Stimulated activated CD4-positive, alpha-beta T cell treated with anti-CD3 and anti-CD28 coated beads, Interleukin-2, amount 100 ng/mL, for 24 hours (primary cell): ENCODE measurements around the gene SCTR.

Experiments
- DNase-seq, 2 donors: peaks; one replicate each; pipeline ENCODE4 v3.0.0-alpha.2; 2020

SCTR gene

DNA sequence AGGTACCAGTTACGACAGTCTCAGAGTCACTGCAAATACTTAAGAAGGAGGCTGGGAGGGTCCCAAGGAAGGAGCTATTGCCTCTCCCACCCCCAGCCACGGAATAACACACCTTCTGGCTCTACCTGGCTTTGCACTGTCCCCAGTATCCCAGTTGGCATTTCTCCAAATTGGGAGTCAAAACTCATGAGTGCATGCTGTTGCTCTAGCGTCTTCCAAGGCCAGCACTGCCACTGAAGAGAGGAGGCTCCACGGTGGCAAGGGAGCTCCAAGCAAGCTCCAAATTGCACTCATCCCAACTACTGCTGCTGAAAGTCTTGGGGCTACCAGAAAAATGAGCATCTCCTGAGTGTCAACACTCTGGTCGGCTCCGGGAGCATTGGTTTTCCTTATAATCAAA, 1.6 kb downstream of the SCTR start:
- DNase-seq, result no peak

DNA sequence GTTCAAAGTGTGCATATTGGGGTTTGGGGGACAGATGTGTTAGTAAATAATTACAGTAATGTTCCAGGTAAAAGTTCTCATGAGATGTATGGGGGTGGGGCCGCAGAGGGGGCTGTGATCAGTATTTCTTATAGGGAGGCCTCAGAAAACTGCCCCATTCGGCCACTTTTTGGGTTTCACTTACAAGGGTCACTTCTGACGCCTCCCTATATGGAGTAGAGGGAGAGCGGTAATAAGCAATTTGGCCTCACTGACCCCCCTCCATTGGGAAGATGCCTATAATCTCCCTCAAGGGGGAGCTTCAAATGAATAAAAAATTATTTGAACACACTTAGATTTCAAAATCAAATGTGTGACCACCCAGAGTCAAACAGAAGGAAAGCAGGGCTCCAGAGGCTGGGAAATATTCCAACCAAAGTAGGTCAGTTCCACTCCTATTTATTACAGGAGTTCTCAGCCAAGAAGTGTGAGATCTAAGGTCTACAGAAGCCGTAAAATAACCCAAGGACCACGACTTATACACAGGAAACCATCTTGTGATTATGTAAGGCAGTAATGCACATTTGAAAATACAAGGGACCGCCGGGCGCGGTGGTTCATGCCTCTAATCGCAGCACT, 2.7 kb downstream of the SCTR start:
- no peak for DNase-seq

DNA sequence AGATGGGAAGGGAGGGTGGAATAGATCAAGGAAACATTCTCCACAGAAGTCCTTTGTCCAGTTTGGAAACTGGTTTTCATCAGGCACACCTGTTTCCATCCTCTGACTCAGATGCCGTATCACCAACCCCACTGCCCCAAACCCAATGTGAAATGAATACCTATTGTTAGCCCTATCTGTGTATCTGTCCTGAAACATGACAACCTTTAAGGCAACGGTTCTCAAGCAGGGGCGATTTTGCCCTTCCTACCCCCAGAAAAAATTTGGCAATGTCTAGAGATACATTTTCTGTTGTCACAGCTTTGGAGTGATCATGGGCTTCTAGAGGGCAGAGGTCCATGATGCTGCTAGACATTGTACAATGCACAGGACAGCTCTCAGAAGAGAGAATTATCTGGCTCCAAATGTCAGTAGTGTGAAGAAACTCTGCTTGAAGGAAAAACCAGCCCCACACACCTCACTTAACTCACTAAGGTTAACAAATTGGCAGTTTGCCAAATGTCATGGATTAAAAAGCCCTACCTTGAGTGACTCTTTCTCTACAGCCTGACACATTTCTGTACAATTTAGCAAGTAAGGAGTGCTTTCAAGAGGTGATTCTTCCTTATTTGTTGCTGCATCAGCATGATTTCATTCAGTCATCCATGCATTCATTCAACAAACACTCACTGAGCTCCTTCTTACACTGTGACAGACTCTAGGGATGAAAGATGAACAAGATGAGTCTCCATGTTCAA, 3.4 kb downstream of the SCTR start:
- no peak for DNase-seq

DNA sequence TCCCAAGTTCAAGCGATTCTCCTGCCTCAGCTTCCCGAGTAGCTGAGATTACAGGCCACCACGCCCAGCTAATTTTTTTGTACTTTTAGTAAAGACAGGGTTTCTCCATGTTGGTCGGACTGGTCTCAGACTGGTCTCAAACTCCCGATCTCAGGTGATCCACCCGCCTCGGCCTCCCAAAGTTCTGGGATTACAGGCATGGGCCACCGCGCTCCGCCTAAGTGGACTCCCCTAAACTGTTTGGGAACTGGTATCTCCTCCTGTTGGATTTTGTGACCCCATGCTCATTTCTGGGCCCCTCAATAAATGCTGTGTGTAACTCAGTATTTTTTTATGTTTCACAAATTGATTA, 5.2 kb downstream of the SCTR start:
- DNase-seq, result no peak

DNA sequence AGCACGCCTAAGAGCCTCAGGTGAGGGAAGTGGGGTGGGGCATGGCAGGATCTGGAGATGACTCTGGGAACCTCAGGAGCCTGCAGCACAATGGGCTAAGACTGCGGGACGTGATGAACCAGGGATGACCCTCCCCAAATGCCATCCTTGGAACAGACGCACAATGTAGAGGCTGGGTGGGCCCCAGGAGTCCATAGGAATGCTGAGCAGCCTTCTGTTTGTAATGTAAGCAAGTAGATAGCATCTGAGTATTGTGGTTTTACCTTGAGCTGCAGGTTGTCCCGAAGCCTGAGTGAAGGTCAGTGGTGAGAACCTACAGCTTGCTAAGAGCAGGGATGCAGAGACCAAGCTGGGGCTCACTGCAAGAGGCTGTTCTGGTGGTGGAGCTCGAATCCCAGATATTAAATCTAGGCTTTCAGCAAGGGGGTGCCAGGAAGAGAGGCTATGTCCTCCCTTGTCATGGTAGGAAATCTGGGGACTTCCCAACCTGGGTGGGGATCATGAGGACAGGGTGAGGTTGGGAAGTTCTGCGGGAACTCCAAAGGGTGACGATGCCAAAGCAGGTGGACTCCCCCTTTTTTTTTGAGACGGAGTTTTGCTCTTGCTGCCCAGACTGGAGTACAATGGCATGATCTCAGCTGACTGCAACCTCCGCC, 5.8 kb downstream of the SCTR start:
- no peak for DNase-seq

DNA sequence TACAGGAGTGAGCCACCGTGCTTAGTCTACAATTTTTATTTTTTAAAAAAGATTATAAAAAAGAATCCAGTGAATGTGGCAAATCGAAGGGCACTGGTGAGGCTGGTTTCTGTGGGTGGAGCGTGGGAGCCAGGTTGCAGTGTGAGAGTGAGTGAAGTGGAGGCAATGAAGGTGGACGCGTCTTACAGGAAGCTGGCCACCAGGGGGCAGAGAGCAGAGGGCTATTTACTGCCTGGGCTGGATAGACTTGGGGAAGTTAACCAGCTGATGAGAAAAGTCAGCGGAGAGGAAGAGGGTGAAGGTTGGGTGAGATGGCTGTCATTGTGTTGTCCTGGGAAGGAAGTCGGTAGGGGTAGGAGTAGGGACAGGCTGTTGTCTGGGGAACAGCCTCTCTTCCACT, 6.8 kb downstream of the SCTR start:
- DNase-seq, result peak; percentile 38 to 63

DNA sequence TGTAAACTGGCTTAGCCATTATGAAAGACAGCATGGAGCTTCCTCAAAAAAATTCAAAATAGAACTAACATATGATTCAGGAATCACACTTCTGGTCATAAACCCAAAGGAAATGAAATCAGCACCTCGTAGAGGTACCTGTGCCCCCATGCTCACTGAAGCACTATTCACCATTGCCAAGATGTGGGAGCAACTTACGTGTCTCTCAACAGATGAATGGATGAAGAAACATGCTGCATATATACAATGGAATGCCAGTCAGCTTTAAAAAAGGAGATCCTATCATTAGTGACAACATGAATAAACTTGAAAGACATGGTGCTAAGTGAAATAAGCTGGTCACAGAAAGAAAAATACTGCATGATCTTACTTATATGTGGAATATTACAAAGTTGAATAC, 8.2 kb downstream of the SCTR start:
- no peak for DNase-seq

DNA sequence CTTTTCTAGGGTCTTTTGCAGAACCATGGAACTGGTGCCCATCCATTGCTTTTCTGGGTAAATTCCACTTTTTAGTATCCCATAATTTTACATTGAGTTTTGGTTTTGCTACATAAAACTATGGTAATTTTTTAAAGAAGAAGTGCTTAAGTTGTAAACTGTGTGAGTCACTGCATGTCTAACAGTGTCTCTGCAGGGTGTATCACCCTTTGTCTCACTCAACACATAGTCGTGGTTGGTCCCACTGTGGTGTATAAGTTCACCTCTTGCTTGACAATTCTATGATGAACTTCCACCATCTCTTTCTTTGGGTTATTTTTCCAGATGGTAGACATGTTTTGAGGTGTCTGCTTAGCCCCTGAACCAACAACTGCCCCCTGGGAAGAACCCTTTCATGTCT, 10.5 kb downstream of the SCTR start:
- no peak for DNase-seq

DNA sequence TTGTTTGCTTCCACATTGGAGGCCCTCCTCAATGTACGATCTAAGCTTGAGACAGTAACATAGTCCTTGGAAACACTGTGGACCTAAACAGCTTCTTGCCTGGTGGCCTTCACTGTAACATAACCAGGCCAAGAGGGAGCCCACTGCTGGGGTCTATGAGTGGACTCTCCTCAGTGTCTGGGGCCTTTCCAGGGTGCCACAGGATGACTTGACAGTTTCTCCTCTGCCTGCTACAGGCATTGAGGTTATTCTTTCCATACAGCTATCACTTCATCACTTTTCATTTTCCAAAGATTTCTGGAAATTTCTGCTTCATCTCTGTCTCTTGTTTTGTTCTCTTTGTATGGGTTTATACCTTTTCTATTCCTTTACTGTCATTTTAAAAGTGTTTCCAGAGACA, 11.3 kb downstream of the SCTR start:
- DNase-seq, result no peak

DNA sequence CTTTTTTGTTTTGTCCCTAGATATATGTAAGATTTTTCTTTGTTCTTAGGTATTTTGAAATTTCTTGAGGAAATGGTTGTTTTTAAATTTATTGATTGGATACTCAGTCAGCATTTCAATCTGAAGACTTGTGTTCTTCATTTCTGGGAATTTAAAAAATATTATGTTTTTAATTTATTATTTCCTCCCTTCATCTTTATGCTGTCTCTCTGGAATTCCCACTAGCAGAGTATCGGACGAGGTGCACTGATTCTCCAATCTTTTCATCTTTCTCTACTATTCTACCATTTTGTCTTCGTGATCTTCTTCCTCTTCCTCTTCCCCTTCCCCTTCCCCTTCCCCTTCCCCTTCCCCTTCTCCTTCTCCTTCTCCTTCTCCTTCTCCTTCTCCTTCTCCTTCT, 12.3 kb downstream of the SCTR start:
- DNase-seq, result no peak

DNA sequence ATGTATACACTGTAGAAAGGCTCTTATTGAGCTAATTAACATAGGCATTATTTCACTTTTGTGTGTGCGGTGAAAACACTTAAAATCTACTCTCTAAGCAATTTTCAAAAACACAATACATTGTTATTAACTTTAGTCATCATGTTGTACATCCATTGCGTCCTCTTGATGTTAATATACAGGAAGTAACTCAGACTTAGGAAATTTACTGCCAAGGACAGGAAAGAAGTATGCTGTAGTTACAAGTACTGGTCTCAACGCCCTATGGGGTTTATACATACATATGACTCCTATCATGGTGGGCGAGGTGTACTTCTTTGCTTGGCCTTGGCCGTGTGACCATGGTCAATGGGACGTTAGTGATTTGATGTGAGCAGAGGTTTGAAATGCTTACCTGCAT, 15.5 kb downstream of the SCTR start:
- no peak for DNase-seq

DNA sequence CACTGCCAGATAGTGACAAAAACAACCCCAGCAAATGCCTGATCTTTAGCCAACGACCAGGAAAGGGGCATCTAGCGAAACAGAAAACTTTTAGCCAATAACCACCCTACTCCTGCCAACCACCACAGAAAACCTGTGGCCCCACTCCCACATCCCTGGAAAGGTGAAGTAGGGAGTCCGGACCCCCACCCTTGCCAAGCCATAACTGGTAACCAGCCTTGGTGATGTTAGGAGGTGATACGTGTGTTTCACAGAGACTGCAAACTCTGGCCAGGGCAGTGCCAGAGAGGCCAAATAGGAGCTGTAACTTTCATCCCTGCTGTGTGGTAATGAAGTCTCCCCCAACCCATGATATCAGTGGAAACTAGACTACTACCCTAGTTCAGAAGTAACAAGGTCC, 27.6 kb downstream of the SCTR start:
- DNase-seq, result no peak

DNA sequence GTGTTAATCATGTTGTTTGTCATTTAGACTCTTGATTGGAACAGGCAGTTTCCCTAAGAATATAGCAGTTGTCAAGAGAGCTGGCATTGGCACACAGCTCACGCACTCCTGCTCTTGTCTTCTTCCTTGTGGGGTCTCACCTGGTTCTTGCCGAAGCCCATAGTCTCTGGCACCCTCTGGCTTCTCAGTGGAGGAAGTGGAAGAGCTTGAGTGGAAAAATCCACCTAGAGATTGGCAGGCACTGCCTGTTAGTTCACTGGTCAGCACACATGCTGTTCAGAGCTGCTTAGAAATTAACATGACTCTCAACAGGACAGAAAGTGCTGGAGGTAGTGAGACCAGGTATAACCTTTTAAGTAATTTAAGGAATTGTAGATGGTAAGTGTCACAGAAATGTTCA, 28.3 kb downstream of the SCTR start:
- DNase-seq, result no peak

DNA sequence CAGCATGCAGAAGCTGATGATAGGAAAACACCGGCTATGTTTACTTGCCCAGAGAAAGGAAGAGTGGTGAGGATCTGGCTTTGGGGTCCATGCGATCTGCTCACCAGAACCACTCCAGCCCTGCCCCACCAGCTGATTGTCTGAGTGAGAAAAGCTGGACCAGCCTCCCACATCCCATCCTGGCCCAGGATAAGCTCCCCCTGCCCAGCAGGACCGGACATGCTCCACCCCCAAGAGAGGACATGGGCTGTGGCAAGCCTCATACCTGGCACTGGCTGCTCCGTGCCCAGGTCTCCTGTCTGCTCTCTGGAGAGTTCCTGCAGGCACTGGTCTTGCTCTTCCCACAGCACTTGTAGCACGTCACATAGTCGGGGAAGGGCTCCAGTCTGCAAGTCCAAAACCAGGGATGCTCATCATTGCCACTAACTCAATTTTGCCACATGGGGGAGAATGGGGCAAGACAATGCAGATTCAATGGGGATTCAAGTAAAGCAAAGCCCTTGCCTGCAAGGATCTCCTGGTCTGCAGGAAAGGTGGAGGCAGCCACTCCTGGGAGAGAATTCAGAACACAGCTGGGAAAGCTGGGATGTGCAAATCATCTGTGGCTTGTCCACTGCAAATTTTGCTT, 30.0 kb downstream of the SCTR start:
- DNase-seq, result no peak

DNA sequence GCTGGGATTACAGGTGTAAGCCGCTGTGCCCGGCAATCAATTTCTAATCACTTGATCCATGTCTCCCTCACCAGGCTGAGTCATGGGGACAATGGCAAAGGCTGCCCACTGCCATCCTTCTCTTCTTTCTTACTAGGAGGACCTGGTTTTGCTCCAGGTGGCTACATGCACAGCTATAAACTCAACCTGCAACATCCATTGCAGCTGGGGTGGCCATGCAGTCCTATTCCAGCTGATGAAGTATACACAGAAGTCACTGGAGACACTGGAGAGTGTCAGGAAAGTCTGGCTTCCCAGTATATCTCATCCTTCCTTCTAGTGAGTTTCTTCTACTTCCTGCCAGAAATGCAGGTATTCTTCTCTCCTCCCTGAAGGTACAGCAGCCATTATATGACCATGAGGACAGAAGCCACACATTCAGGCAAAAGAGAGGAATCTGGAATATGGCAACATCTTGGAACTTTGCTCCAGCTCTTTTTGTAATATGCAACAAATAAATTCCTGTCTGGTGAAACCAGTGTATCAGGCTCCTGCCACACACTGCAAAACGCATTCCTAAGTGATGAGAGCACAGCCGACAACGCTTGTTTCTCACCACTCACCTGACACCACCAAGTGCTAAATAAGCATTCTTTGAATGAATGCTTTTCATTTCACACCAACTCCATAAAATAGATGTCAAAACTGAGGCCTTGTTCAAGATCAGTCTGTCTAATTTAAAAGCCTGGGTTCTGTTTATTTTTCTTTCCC, 32.3 kb downstream of the SCTR start:
- no peak for DNase-seq

DNA sequence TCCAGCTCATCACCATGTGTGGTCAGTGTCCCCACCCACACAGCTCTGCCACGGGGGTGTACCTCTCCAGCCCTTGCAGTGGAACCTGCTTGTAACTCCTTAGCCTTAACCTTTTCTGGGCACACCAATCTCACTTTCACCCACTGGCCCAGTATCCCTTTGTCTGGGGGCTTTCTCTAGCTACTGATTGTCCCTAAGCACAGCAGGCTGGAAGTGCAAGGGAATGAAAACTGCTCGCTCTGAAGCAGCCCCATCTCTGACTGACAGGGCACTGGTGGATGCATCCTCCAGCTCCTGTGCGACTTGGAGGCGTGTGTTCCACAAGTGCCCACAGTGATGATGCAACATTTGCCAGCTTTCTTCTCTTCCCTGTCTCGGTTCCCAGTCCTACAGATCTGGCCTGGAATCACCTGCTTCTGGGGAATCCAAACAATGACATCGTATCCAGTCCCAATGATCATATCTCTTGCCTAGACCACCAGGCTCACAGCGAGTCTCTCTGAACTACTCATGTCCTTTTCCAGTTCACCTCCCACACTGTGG, 33.6 kb downstream of the SCTR start:
- DNase-seq, result no peak

DNA sequence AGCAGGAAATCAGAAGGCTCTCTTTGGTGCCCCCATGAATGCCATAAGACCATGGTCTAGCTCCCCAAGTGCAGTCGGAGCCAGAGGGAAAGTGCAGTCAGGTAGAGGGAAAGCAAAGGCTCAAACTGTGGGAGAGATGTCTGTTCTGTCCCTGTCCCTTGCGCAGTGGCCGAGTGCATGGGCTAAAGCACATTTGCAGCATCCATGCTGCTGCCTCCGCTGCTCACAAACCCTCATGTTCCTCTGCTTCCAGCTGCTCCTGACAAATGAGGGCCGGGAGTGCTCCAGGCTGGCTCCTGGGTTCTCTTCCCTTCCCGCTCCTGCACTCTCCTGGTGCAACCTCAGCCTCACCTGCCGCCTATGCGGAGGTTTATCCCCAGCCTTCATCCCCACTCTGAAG, 34.2 kb downstream of the SCTR start:
- no peak for DNase-seq

DNA sequence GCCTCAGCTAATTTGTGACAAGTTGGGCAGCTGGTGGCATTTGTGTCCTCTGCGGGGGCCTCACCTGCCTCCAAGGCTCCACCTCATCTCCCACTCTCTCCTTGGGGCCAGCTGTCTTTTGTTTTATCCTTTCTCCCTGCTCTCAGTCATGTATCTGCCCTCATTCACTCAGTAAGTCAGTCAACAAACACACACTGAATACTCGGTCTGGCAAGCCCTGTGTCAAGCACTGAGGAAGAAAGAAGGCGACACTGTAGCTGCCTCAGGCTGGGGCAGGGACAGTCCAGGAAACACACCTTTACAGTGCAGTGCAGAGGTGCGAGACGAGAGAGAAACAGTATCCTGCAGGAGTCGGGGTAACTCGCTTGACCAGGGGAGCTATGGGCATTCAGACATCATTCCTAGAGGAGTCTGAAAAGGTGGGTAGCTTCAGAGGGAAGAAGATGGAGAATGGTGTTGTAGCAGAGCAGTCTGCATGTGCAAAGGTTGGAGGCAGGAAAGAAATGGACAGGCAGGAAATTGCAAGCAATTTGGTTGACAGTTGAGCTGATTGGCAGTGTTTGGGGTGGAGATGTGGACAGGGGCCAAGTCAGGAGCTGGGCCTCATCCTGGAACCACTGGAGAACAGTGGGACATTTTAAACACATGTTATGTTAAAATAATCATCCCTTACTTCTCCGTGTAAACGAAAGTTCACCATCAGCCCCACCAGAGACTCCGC, 34.9 kb downstream of the SCTR start:
- DNase-seq, result no peak

DNA sequence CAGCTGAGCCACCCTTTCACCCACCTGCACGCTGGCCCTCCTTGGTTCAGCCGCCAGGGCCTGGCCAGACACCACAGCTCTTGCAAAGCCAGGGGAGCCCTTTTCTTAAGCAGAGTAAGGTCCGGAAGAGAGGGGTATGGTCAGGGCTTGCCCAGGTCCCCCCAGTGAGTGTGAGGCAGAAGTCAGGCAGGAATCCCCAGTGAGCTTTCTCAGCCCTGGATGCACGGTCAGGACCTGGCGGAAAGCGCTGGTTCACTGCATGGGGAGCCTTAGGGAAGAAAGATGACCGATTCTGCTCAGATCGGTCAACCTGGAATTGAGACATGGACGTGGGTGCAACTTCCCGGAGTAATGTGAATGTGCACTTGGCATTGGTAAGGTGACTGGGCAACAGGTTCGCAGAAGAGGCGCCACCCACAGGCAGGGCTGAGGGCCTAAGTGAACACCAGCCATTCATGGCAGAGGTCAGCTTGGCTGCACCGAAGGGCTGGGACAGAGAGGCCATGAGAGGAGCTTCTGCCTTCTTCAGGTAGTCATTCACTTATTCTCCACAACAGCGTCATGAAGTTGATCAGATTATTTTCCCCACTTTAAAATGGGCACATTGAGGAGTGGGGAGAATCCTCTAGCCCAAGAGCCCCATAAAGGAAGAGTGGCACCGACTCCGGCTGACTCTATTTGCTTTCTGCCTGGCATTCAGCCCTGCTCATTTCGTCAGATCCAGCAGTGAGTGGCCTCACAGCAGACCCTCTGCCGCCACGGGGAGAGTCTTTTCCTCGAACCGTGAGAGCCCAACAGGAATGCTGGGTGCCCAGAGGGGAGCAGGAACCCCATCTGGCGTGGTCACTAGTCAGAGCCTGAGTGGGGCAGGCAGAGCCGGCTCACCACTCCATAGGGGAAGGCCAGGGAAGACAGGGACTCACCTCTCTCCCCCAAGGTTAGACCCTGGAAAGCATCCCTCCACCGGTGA, 35.8 kb downstream of the SCTR start:
- DNase-seq, result no peak

DNA sequence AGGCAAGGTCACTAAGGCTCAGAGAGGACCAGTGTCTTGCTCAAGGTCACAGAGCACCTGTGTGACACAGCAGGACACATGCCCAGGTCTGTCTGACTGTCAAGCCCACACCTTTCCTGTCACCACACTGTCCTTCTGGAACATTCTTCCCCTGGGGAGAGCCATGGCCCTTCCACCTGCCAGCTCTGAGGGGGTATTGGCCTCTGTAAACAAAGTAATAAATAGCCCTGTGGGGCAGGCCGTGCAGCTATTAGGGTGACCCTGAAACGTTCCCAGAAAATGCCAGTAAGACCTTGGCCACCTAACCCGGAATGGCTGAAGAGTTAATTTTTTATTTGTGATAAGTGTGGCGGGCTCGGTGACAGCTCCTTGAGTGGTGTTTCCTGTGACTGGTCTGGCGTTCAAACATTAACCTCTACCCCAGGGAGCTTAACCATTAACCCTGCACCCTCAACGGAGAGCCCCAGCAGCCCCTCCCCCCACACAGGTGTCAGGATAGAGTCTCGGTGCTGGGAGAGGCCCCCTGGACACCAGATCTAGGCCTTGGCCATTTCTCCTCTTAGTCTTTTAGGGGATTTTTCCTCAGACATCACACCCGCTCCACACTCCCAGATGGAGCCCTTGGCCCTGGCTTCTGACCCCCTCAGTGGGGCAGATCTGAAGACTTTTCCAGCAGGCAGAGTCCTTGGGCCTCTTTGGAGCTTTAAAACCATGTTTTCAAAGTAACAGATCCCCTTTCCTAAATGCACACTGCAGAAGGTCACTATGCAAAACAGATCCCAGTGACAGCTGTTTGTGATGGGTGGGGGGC, 36.6 kb downstream of the SCTR start:
- no peak for DNase-seq
